ENCODE results near the gene ZNF835.

The ZNF835 gene

DNA sequence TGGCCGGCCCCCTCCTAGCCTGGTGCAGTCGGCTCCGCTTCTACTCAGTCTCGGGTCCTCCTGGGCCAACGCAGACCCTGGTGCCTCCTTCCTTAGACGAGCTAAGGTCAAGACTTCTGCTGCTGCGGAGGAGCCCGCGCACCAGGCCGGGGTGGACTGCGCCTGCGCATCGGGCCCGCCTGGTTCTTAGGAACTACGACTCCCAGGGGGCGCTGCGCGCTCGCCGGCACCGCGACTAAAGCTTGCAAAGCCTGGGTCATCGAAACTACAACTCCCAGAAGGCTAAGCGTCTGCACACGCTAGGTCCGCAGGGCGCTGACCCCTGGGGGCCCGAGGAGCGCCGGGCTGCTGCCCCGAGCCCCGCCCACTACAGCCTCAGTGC lies at the start of gene ZNF835:
Gene ZNF835 (minus strand): TSS at position 145 of the 382 bp plus-strand sequence. CDS start 6,559 bp downstream, outside the sequence.
- ChIA-PET CTCF (no interaction called here), POLR2A (ENCODE audit: low non-redundant PET) (no interaction called here)
- TF ChIP-seq, protein P1, sequence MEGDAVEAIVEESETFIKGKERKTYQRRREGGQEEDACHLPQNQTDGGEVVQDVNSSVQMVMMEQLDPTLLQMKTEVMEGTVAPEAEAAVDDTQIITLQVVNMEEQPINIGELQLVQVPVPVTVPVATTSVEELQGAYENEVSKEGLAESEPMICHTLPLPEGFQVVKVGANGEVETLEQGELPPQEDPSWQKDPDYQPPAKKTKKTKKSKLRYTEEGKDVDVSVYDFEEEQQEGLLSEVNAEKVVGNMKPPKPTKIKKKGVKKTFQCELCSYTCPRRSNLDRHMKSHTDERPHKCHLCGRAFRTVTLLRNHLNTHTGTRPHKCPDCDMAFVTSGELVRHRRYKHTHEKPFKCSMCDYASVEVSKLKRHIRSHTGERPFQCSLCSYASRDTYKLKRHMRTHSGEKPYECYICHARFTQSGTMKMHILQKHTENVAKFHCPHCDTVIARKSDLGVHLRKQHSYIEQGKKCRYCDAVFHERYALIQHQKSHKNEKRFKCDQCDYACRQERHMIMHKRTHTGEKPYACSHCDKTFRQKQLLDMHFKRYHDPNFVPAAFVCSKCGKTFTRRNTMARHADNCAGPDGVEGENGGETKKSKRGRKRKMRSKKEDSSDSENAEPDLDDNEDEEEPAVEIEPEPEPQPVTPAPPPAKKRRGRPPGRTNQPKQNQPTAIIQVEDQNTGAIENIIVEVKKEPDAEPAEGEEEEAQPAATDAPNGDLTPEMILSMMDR (conservative IDR thresholded peaks at IDR 0.05; ENCODE audit: low read depth): no peak
- no peak for DNase-seq (ENCODE audit: low spot score)
- H3K27ac ChIP-seq: no peak within 1 kb of the TSS

DNA sequence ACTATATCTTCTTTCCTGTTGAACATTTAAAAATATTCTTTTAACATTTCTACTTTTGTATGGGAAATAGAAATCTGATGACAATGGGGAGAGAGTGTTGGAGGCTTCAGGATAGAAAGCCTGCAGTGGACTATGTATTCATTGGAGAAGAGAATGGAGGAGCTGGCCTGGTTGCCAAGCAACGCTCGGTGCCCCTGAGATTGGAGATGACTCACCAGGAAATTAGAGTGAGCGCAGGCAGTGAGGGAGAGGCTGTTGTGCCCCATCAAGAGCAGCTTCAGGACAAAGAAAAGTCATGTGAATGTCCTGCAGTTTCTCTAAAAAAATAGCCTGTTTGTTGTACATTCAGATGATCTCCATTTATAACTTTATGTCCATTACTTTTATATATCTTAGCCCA lies 48.7 kb upstream of the ZNF835 start:
- DNase-seq (ENCODE audit: low spot score): no peak
- H3K27ac ChIP-seq: no peak overlapping the region
- TF ChIP-seq, protein P1 (conservative IDR thresholded peaks at IDR 0.05; ENCODE audit: low read depth): no peak
- CTCF ChIA-PET: no interaction called here
- POLR2A ChIA-PET (ENCODE audit: low non-redundant PET): no interaction called here

DNA sequence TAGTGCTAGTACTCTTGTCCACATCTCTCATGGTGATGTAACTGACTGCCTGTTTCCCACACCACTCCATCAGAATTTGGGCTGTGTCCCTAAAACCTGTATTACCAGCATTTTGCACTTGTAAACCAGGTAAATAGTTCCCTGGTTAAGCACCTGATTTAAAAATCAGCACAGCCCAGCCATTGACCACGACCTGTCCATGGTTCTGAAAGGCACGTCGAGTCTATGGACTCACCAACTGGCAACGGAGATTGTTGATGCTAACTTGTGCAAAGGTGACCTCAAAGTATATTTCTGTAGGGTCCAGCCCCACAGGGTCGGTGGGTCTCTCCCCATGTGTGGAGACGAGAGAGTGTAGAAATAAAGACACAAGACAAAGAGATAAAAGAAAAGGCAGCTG lies 46.7 kb upstream of the ZNF835 start:
- CTCF ChIA-PET: no interaction called here
- DNase-seq (ENCODE audit: low spot score): no peak
- POLR2A ChIA-PET (ENCODE audit: low non-redundant PET): no interaction called here
- TF ChIP-seq, protein P1 (conservative IDR thresholded peaks at IDR 0.05; ENCODE audit: low read depth): no peak
- no peak overlapping the region for H3K27ac ChIP-seq

DNA sequence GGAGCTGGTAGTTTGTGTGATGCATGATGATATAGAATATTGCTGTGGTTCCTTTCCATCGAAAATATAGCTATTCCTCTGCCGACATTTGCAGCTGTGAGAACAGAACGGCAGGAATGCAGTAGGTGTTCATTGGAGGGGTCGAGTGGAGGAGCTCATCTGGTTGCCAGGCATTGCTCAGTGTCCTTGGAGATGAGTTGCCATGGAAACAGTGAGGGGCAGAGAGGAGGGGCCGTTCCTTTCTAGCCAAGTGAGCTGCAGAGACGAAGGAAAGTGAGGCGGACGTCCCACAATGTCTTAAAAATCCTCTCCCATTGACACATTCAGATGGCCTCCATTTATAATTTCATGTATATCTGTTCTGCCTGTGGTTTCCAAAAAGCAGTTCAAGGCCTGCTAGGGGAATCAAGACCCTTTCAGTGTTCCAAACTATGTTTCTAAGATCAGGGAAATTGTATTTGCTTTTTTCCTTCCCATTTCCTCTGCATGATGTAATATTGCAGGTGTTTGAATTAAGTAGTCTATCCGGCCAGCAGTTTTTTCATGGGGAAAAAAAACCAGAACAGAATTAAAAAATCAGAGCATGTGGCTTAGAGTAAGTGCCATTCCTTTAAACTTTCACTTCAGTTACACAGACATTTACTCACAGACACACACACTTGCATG lies 41.2 kb upstream of the ZNF835 start:
- no peak overlapping the region for H3K27ac ChIP-seq
- POLR2A ChIA-PET (ENCODE audit: low non-redundant PET): no interaction called here
- CTCF ChIA-PET: no interaction called here
- TF ChIP-seq, protein P1 (conservative IDR thresholded peaks at IDR 0.05; ENCODE audit: low read depth): no peak
- DNase-seq (ENCODE audit: low spot score): no peak

DNA sequence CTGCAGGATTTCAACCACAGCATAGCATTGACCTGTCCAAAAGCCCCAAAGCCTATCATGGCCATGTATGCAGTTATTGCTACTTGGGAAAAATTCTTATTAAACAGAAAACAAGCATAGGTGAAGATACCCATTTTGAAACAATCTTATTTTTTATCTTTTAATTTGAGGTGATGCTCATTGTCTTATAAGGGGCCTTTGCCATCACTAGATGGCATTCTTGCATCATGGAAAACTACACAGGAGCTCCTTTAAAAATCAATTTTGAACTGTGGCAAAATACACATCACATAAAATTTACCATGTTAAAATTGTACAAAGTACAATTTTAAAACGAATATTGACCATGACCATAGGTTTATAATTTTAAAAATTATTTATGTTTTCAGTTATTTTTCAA lies 38.9 kb upstream of the ZNF835 start:
- CTCF ChIA-PET: no interaction called here
- POLR2A ChIA-PET (ENCODE audit: low non-redundant PET): no interaction called here
- DNase-seq (ENCODE audit: low spot score): no peak
- H3K27ac ChIP-seq: no peak overlapping the region
- TF ChIP-seq, protein P1 (conservative IDR thresholded peaks at IDR 0.05; ENCODE audit: low read depth): no peak

DNA sequence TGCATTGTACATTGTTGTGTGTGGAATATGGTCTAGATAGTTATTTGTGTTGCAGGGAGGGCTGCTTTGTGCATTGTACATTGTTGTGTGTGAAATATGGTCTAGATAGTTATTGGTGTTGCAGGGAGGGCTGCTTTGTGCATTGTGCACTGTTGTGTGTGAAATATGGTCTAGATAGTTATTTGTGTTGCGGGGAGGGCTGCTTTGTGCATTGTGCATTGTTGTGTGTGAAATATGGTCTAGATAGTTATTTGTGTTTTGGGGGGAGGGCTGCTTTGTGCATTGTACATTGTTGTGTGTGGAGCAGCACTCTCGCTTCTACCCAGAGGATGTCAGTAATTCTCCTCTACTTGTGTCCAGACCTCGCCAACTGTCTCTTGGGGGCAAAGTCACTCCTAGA lies 36.3 kb upstream of the ZNF835 start:
- H3K27ac ChIP-seq: no peak overlapping the region
- ChIA-PET POLR2A (ENCODE audit: low non-redundant PET) (no interaction called here), CTCF (no interaction called here)
- DNase-seq (ENCODE audit: low spot score): no peak
- TF ChIP-seq, protein P1 (conservative IDR thresholded peaks at IDR 0.05; ENCODE audit: low read depth): no peak

Measured in RWPE1 (cell line).